Tibial nerve (tissue), 4 donors: ENCODE measurements around the gene BLVRA. TPM values are rescaled to one million over a fixed set of nuclear protein-coding genes. Genes with fewer than 3 reads are reported as not detected.
"Not testable (repeated sequence)": the region's sequence is repeated elsewhere in the genome, so short reads cannot be mapped to it uniquely, and the experiment has no call there.

ENCODE experiments used
- DNase-seq, 2 donors: peaks; one replicate each; pipeline ENCODE4 v3.0.0-alpha.2; 2019; ENCODE audit warnings: low spot score in 2 of 2
- H3K27ac ChIP-seq, 4 donors: fragments of 200-600 bp; sonication (generic) in 3 of 4; one replicate each; pipeline ENCODE4 v1.5.1; 2017 to 2019; ENCODE audit warnings: mild to moderate bottlenecking in 1 of 4
- H3K27me3 ChIP-seq, 2 donors: fragments of 200-600 bp; sonication (generic) in 1 of 2; one replicate each; pipeline versions ENCODE4 v1.5.1 to v1.6.0; 2017 to 2019
- H3K36me3 ChIP-seq, 3 donors: fragments of 200-600 bp; sonication (generic); one replicate each; pipeline ENCODE4 v1.5.1; 2018 to 2019
- H3K4me1 ChIP-seq, 4 donors: fragments of 200-600 bp; sonication (generic) in 3 of 4; one replicate each; pipeline ENCODE4 v1.5.1; 2017 to 2019
- H3K4me3 ChIP-seq, 4 donors: fragments of 200-600 bp; sonication (generic) in 3 of 4; one replicate each; pipeline ENCODE4 v1.5.1; 2017 to 2019; ENCODE audit warnings: mild to moderate bottlenecking in 1 of 4, moderate library complexity in 1 of 4
- H3K9me3 ChIP-seq, 4 donors: fragments of 200-600 bp; sonication (generic) in 3 of 4; one replicate each; pipeline ENCODE4 v1.5.1; 2017 to 2019
- CTCF ChIP-seq, 5 experiments: fragments of 200-600 bp in 3 of 5; fragments of 450-650 bp in 2 of 5; sonication (generic) in 3 of 5; IDR thresholded peaks; one replicate each; pipeline ENCODE4 v1.5.1; 2016 to 2019; ENCODE audit warnings: antibody characterized with exemption in 5 of 5, mild to moderate bottlenecking in 3 of 5, moderate library complexity in 2 of 5
- EP300 ChIP-seq, 2 donors: sonication (generic); formaldehyde crosslinking; IDR thresholded peaks; one replicate each; pipeline ENCODE4 v1.6.1; 2017; ENCODE audit warnings: antibody characterized with exemption in 2 of 2, mild to moderate bottlenecking in 1 of 2
- POLR2A ChIP-seq, 2 donors: fragments of 450-650 bp; IDR thresholded peaks; one replicate each; pipeline ENCODE4 v1.6.1; 2017; ENCODE audit warnings: antibody characterized with exemption in 2 of 2, mild to moderate bottlenecking in 2 of 2, moderate library complexity in 2 of 2
- WGBS, 2 donors: methylation state at CpG; one replicate each; pipeline ENCODE4 v1.1.5; 2018; 5-methylcytosine and 5-hydroxymethylcytosine counted together
- total RNA-seq, 4 donors: library from RNA; depleted of rRNA; stranded (reverse); fragments of >200 nt; gene quantifications; one replicate each; pipeline ENCODE4 v1.1.0, GENCODE V29; 2016

BLVRA gene
- 10 to 100 TPM; 32.2 to 70.5 (median 48.5) TPM for total RNA-seq

DNA sequence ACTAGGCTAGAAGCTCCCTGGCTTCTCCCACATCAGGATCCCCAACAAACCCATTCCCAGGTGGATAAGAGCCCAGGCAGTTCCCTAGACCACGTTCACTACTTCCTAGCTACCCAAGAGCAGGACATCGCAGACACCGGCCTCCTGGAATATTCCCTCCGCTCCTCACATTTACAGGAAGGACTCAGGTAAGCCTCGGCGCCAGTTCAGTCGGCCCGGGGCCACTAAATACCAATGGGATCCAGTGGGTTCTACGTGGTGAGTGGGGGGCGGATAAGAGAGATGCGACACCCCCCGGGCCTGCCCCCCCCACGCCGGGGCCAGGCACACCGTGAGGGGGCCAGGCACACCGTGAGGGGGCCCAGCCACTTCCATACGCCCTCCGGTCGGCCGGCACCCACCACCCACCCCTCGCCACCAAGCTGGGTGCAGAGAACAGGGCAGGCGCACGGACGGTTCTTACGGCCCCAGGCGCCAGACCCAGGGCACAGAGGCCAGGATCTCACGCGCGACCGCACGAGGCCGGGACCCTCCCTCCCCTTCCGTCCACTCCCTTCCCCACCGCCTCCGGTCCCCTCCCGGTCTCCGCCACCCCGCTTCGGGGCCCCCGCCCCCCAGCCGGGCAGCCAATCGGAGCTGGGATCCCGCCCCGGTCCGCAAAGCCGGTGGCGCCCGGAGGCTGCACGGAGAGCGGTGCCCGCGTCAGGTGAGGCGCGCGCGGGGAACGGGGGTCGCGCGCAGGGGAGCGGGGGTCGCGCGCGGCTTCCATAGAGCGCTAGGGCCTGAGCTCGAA, at the start of gene BLVRA:
BLVRA (plus strand) TSS at position 652 of the 793 bp plus-strand sequence. CDS start 12,479 bp downstream, outside the sequence.
- Histone ChIP-seq H3K9me3 (no peaks in the 10 kb centered on the region), H3K4me1 (peaks cover 0 to 33% (median 7%) of the 10 kb centered on the region in 4 donors), H3K36me3 (no peaks in the 10 kb centered on the region), H3K27me3 (no peaks in the 10 kb centered on the region), H3K4me3 (peak within 1 kb of the TSS; percentile 76 to 92 (median 82)), H3K27ac (peak within 1 kb of the TSS; percentile 72 to 86 (median 84))
- peak in 1 of 2 donors; percentile 53 for TF ChIP-seq EP300 (IDR thresholded peaks at IDR 0.05)
- TF ChIP-seq POLR2A (IDR thresholded peaks at IDR 0.05), result peak in 1 of 2 donors; percentile 51
- no peak for TF ChIP-seq CTCF (IDR thresholded peaks at IDR 0.05)
- peak; percentile 33 to 43 for DNase-seq
- 2 to 11% methylated on average over 21 to 27 of the region's 67 CpGs for WGBS, 2 donors

DNA sequence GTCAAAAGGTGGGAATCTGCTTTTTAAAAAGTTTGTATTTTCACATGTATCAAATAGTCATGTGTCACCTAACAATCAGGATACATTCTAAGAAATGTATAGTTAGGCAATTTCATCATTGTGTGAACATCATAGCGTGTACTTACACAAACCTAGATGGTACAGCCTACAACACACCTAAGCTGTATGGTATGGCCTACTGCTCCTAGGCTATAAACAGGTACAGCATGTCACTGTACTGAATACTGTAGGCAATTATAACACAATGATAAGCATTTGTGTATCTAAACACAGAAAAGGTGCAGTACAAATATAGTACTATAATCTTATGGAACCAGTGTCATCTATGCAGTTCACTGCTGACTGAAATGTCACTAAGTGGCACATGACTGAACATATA, 47.0 kb upstream of the BLVRA start:
- H3K9me3 ChIP-seq, result no peaks in the 10 kb centered on the region
- peaks cover 0 to 7% (median 0%) of the 10 kb centered on the region in 3 donors for H3K36me3 ChIP-seq
- WGBS, 2 donors, result 88 to 89% methylated on average over 1 of the region's 1 CpG
- H3K27me3 ChIP-seq, result no peaks in the 10 kb centered on the region
- H3K4me3 ChIP-seq, result no peak overlapping the region
- H3K27ac ChIP-seq, result no peak overlapping the region
- no peak for DNase-seq
- TF ChIP-seq EP300 (IDR thresholded peaks at IDR 0.05) (no peak), POLR2A (IDR thresholded peaks at IDR 0.05) (no peak), CTCF (IDR thresholded peaks at IDR 0.05) (no peak)
- H3K4me1 ChIP-seq, result peaks cover 0 to 4% (median 0%) of the 10 kb centered on the region in 4 donors

GRCh38 chr7:43715966-43716365, 42.5 kb upstream of the BLVRA start:
- H3K9me3 ChIP-seq, H3K4me3 ChIP-seq, DNase-seq, H3K4me1 ChIP-seq, H3K36me3 ChIP-seq, H3K27ac ChIP-seq, H3K27me3 ChIP-seq: not testable (repeated sequence)
- WGBS, 2 donors, result 93 to 99% methylated on average over 2 of the region's 2 CpGs

DNA sequence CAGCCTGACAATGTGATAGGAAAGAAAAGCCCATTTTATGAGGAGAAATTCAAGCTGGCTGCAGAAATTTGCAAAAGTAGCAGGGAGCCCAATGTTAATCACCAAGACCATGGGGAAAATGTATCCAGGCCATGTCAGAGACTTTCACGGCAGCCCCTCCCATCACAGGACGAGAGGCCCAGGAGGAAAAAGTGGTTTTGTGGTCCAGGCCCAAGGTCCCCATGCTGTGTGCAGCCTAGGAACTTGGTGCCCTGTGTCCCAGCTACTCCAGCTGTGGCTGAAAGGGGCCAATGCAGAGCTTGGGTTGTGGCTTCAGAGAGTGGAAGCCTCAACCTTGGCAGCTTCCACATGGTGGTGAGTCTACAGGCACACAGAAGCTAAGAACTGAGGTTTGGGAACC, 41.9 kb upstream of the BLVRA start:
- Histone ChIP-seq H3K4me1 (peaks cover 0 to 9% (median 0%) of the 10 kb centered on the region in 4 donors), H3K36me3 (peaks cover 0 to 4% (median 0%) of the 10 kb centered on the region in 3 donors), H3K27me3 (no peaks in the 10 kb centered on the region), H3K4me3 (no peak overlapping the region), H3K9me3 (no peaks in the 10 kb centered on the region), H3K27ac (no peak overlapping the region)
- no peak for TF ChIP-seq POLR2A (IDR thresholded peaks at IDR 0.05)
- no peak for TF ChIP-seq EP300 (IDR thresholded peaks at IDR 0.05)
- TF ChIP-seq CTCF (IDR thresholded peaks at IDR 0.05), result no peak
- 85 to 88% methylated on average over 2 of the region's 2 CpGs for WGBS, 2 donors
- DNase-seq, result no peak

DNA sequence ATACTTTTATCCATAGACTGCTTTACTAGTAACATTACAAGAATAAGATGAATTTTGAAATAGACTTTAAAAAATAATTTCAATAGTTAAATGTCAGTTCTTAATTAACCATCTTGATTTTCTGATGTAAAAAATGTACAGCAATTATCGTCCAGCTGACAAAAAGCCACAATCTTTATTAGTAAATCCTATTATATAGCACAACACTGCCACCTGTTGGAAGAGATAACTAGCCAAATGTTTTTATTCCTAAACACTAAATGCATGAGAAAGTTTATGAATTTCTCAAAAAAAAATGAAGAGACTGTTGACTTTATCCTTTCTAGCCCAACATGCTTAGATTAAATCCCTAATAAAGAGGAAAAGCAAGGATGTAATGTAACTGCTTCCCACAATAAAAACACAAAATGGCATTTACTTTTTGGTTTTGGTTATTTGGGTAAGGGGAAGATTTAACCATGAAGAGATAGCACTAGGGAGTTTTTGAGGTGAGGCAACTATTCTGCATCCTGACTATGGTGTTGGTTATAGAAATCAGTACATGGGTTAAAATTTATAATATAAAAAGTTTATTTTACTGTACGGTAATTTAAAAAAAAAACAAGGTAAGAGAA, 37.2 kb upstream of the BLVRA start:
- Histone ChIP-seq H3K27ac (no peak overlapping the region), H3K36me3 (peaks cover 0 to 4% (median 0%) of the 10 kb centered on the region in 3 donors), H3K9me3 (no peaks in the 10 kb centered on the region), H3K4me1 (peaks cover 0 to 26% (median 0%) of the 10 kb centered on the region in 4 donors), H3K27me3 (no peaks in the 10 kb centered on the region), H3K4me3 (no peak overlapping the region)
- TF ChIP-seq EP300 (IDR thresholded peaks at IDR 0.05) (no peak), CTCF (IDR thresholded peaks at IDR 0.05) (peak; percentile 38 to 69 (median 57))
- WGBS, 2 donors, result 34 to 39% methylated on average over 2 of the region's 2 CpGs
- DNase-seq, result peak in 1 of 2 donors; percentile 69
